HepG2 (cell line): ENCODE results near the gene SMIM14. TPM values are rescaled to one million over a fixed set of nuclear protein-coding genes. Genes with fewer than 3 reads are reported as not detected.

ENCODE experiments used
- ATF7-NPFF ChIP-seq: sonication (generic); formaldehyde crosslinking; IDR thresholded peaks from 2 replicates; pipeline ENCODE4 v1.8.1; 2023; ENCODE audit warnings: mild to moderate bottlenecking, low read depth, missing genetic modification reagents, moderate library complexity
- DDIT3 ChIP-seq: sonication (generic); formaldehyde crosslinking; IDR thresholded peaks from 2 replicates; pipeline ENCODE4 v1.4.0; 2020; ENCODE audit warnings: mild to moderate bottlenecking, missing genetic modification reagents
- DMTF1 ChIP-seq: sonication (generic); formaldehyde crosslinking; IDR thresholded peaks from 2 replicates; pipeline ENCODE4 v1.4.0; 2020; ENCODE audit warnings: mild to moderate bottlenecking, missing genetic modification reagents
- GPBP1L1 ChIP-seq: sonication (generic); formaldehyde crosslinking; IDR thresholded peaks from 2 replicates; pipeline ENCODE4 v1.5.0; 2020; ENCODE audit warnings: mild to moderate bottlenecking, missing genetic modification reagents
- GRHL1 ChIP-seq: sonication (generic); formaldehyde crosslinking; conservative IDR thresholded peaks from 2 replicates; pipeline ENCODE4 v1.8.0; 2022; ENCODE audit warnings: missing genetic modification reagents
- HNRNPLL ChIP-seq: fragments of 200-400 bp; formaldehyde crosslinking; IDR thresholded peaks from 2 replicates; pipeline ENCODE4 v1.6.1; 2017; ENCODE audit warnings: mild to moderate bottlenecking, low read depth, low read length; ENCODE audit not compliant: poor library complexity, severe bottlenecking
- IRF1 ChIP-seq: sonication (generic); formaldehyde crosslinking; IDR thresholded peaks from 2 replicates; pipeline ENCODE4 v1.4.0; 2020; ENCODE audit warnings: low read depth, mild to moderate bottlenecking, missing genetic modification reagents
- RAD21 ChIP-seq: fragments of 450-650 bp; formaldehyde crosslinking; IDR thresholded peaks from 2 replicates; pipeline ENCODE4 v1.5.0; 2020; ENCODE audit warnings: mild to moderate bottlenecking
- RORA ChIP-seq: sonication (generic); formaldehyde crosslinking; IDR thresholded peaks from 2 replicates; pipeline ENCODE4 v1.5.0; 2020; ENCODE audit warnings: mild to moderate bottlenecking, missing genetic modification reagents, moderate library complexity
- SP2 ChIP-seq: sonication (generic); formaldehyde crosslinking; IDR thresholded peaks from 2 replicates; pipeline ENCODE4 v1.5.1; 2020; ENCODE audit warnings: mild to moderate bottlenecking, missing genetic modification reagents
- TP53 ChIP-seq: sonication (generic); formaldehyde crosslinking; conservative IDR thresholded peaks from 2 replicates; pipeline ENCODE4 v1.4.0; 2020; ENCODE audit warnings: missing genetic modification reagents
- TRAFD1 ChIP-seq: sonication (generic); formaldehyde crosslinking; IDR thresholded peaks from 2 replicates; pipeline ENCODE4 v1.5.1; 2020; ENCODE audit warnings: missing genetic modification reagents, mild to moderate bottlenecking, borderline replicate concordance
- TRIM24 ChIP-seq: sonication (generic); formaldehyde crosslinking; IDR thresholded peaks from 2 replicates; pipeline ENCODE4 v1.8.0; 2022; ENCODE audit warnings: mild to moderate bottlenecking, missing genetic modification reagents
- ZBTB26 ChIP-seq: IDR thresholded peaks from 2 replicates; pipeline ENCODE4 v1.6.1; 2016; ENCODE audit warnings: missing compliant biosample characterization, missing genetic modification reagents, borderline replicate concordance
- ZBTB34 ChIP-seq: sonication (generic); formaldehyde crosslinking; IDR thresholded peaks from 2 replicates; pipeline ENCODE4 v1.8.0; 2022; ENCODE audit warnings: mild to moderate bottlenecking, missing genetic modification reagents
- ZNF737 ChIP-seq: sonication (generic); formaldehyde crosslinking; IDR thresholded peaks from 2 replicates; pipeline ENCODE4 v1.5.0; 2020; ENCODE audit warnings: missing genetic modification reagents, mild to moderate bottlenecking, borderline replicate concordance
- polyA plus RNA-seq, 8 experiments: library from polyadenylated mRNA; depleted of rRNA in 3 of 8; stranded (reverse) in 7 of 8; unstranded in 1 of 8; fragments of >200 nt; fragmentation: Illumina TruSeq in 4 of 8; extraction: Trizol in 4 of 8; gene quantifications; 2 replicates each; pipeline versions ENCODE4 v1.2.1 to v1.2.3, GENCODE V29; 2011 to 2016; ENCODE audit warnings: low read depth in 4 of 8, missing spikeins in 1 of 8, mixed read lengths in 1 of 8; ENCODE audit not compliant: insufficient read depth in 1 of 8
- total RNA-seq, 5 experiments: library from RNA; depleted of rRNA; stranded (reverse); fragments of >200 nt; fragmentation: Illumina TruSeq; extraction: Trizol; gene quantifications; 2 replicates each; pipeline ENCODE4 v1.2.3, GENCODE V29; 2016; ENCODE audit warnings: low read depth in 1 of 5

Gene SMIM14
- total and polyA plus RNA-seq, 2 of the 13 experiments (the other 11 are each of a cell fraction or from before 2014, with no cell fraction given) = 16.3 to 28.1 TPM

- TF ChIP-seq ZBTB26 (CRISPR knock-in tag) (peak; percentile 62; the same call in 1 of the 2 replicates), GPBP1L1 (CRISPR knock-in tag) (no peak), TRAFD1 (CRISPR knock-in tag) (no peak), TRIM24 (CRISPR knock-in tag) (no peak), ZNF737 (CRISPR knock-in tag) (no peak), ZBTB34 (CRISPR knock-in tag) (peak; percentile 66; the same call in 1 of the 2 replicates), IRF1 (CRISPR knock-in tag) (no peak), TP53 (0 out of 2 replicates have a peak, but pooled peaks have one; percentile 43), RAD21 (CRISPR knock-in tag) (peak; percentile 48; the same call in 1 of the 2 replicates), HNRNPLL (no peak), GRHL1 (no peak), DMTF1 (no peak), DDIT3 (no peak; the same call in 1 of the 2 replicates), RORA (CRISPR knock-in tag) (no peak), SP2 (CRISPR knock-in tag) (no peak), ATF7-NPFF (CRISPR knock-in tag) (peak; percentile 47; the same call in 1 of the 2 replicates)
Observed at GRCh38 chr4:39514888-39515401, 123.7 kb downstream of the SMIM14 start (continued).
